HG03280 (cell line): ENCODE data around the gene SF3B5.
"Not testable (repeated sequence)": the region's sequence is repeated elsewhere in the genome, so short reads cannot be mapped to it uniquely, and the experiment has no call there.

Experiments
- ATAC-seq: cut with Tn5 transposase; IDR thresholded peaks from one replicate; pipeline ENCODE4 v1.9.1; 2021; ENCODE audit warnings: mild to moderate bottlenecking, moderate library complexity; ENCODE audit not compliant: unreplicated experiment

Gene SF3B5

DNA sequence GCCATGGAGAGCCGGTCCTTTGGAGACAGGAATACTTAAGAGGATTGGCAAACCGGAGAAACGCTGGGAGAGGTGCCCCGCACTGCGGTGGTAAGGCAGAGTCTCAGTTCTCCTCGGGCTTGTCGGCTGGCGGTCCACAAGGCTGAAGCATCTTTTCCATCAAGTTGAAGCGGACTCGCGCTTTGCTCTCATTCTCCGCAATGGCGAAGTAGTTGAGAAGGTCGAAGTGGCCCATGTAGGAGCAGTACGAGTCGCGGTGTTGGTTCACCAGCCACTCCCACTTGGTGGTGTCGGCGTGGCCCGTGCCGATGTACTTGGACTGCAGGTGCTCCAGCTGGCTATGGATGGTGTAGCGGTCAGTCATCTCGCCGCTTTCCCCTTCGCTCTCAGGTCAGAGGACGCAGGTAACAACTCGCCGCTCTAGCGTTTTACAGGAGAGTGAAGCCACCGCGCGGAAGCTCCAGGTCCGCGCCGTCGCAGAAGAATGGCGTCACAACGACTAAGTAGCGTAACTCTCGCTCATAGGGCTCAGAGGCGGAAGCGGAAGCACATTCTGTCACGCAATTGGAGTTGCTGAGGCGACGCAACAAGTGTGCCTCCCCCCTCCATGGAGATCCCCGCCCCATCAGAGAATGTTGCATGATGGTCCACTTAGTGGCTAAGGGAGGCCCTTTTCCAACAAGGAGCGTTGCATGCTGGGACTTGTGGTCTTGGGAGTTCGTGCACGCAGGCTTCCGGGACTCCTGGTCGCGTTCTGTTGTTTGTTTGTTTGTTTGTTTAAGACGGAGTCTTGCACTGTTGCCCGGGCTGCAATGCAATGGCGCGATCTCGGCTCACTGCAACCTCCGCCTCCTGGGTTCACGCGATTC is at the start of gene SF3B5:
Gene SF3B5, minus strand, starts transcription at position 440 of the 869 bp plus-strand sequence. Its CDS starts 76 bp downstream, at position 364.
- peak; percentile 96 for ATAC-seq

DNA sequence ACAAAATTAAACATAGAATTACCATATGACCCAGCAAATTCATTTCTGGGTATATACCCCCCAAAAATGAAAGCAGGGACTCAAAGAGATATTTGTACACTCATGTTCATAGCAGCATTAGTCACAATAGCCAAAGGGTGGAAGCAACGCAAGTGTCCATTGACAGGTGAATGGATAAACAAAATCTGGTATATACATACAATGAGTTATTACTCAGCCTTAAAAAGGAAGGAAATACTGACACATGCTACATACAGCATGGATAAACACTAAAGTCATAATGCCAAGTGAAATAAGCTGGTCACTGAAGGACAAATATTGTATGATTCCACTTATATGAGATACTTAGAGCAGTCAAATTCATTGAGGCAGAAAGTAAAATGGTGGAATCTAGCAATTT is 49.6 kb upstream of the SF3B5 start:
- ATAC-seq = no peak

DNA sequence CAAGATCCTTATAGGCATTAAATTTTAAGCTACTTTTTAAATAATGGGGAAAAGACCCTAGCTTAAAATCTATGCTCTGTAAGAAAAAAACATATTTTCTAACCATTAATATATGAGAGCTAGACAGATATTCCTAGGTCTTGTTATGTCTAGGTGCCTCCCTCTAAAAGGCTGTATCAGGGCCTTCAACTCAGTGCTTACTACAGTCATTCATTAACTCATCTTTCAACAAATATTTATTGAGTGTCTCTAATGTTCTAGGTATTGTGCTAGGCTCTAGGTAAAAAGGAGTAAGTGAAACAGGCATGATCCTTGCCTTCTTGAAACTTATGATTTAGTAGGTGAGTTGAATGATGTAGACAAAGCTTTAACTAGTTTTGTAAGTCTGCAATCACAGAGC is 48.5 kb upstream of the SF3B5 start:
- ATAC-seq = no peak

DNA sequence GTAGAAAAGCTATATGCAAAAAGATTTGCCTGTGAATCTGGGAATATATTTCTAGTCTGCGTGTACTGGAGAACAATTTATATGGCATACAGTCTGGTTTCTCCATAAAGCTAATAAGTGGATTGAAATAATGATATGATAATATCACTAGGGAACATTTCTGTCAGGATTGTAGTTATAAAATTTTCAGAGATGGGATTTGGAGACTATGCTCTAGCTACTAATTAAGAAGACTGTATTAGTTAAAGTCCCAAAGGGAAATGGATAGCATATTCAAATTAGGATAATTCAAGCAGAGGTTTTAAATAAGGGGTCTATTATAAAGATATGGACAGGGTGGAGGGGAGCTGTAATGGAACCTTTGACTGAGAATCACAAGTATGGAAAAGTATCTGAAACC is 47.7 kb upstream of the SF3B5 start:
- no peak for ATAC-seq

DNA sequence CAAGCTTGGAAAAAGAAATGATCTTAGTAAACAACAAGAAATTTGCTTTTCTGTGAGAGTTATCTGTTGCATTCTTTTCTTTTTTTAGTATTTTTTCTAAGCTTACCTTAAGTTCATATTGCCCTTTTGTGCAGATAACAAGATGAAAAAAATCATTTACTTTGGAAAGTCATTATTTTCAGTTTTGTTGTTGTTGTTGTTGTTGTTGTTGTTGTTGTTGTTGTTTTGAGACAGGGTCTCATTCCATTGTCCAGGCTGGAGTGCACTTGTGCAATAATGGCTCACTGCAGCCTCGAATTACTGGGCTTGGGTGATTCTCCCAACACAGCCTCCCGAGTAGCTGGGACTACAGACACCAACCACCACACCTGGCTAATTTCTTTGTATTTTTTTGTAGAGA is 46.1 kb upstream of the SF3B5 start:
- no peak for ATAC-seq

DNA sequence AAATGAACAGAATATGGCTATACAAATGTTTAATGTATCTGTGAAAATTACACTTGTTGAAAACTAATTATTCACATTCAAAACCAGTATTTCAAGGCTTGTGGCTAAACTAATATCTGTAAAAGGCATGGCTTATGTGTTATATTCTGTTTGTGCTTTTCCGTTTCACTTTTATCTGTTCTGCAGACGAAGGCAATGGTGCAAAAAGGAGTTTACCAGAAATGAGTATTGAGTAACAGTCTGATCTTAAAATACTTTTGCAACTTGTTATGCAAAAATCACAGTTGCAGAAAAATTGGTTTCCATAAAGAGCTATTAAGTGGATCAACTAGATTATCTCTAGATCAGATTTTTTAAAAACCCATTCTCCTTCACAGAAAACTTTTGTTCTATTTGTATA is 45.5 kb upstream of the SF3B5 start:
- ATAC-seq = peak; percentile 71

DNA sequence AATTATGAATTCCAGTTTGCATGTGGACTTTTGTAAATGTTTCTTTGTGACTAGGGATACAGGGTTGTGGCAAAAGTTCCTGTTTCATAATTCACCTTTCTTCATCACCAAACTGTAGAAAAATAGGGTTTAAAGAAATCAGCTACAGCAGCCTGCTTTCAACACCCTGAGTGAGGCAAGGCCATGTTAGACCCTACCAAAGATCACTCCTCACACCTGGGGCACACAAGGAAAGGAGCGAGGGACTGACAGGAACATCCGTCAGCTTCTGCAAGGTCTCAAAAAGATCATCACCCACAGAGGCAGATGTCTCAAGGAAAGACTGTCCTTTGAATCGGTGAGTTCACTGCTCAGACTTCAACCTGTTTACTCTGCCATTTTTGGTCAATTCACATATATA is 44.4 kb upstream of the SF3B5 start:
- no peak for ATAC-seq

DNA sequence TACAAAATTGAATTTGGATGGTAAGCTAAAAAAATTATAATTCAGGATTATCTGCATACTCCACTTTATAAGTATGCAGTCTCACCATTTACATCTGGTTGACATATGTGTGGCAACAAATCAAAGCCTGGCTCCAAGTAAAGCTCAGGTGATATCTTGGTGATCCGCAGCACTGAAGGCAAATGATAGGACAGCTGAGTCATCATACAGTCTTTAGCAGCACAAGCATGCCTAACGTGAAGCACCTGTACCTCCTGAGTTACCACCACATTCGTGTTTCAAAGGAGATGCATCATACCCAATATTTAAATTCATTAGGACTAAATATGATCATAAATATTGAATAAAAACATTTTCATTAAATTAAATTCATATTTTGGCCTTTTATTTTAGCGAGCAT is 43.2 kb upstream of the SF3B5 start:
- ATAC-seq = no peak

DNA sequence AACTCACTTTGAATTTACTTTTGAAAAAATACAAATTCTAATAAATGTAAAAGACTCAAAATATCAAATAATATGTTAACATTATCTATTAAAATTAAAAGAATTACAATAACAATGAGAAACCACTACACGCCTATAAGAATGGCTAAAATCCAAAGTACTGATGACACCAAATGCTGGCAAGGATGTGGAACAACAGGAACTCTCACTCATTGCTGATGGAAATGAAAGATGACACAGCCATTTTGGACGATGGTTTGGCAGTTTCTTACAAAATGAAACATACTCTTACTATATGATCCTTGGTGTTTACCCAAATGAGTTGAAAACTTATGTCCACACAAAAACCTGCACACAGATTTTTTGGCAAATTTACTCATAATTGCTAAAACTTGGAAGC is 39.4 kb upstream of the SF3B5 start:
- ATAC-seq = no peak

DNA sequence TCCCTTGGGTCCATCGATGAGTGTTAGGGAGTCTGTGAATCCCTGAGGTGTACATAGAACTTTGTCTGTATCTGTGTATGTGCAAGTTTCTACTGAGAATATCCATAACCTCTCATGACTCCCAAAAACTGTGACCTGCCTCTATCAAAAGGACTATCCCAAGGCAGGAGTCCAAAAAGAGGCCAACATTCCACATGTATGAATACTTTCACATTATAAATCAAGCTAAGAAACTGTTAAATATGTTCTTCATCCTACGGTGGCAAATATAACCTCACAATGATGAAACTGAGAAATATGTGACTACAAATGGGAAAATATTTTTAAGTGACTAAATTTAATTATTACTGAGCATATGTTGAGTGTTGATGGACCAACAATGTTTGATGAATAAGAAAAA is 38.8 kb upstream of the SF3B5 start:
- ATAC-seq = no peak

DNA sequence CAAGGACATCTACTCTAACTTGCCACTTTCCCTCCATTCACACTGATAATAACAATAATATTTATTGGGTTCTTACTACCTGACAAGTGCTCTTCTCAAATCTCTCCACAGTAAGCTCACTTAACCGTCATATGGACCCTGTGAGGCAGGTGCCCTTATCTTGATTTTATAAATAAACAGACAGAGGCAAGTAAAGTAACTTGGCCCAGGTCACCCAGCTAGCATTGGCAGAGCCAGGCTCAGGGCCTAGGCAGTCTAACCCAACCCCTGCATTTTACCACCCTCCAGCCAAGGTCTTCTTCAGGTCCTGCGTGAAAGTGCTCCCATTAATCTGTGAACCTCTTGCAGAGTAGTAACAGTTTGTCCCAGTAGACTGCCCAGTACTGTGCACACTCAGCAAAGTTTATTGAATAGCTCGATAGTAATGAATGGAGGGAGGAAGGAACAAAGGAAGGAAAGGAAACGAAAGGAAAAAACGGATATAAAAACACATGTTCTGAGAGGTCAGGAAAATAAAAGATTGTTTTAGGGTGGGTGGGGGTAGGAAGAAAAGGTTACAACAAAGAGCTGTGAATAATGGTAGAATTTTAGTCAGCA is 38.0 kb upstream of the SF3B5 start:
- no peak for ATAC-seq

DNA sequence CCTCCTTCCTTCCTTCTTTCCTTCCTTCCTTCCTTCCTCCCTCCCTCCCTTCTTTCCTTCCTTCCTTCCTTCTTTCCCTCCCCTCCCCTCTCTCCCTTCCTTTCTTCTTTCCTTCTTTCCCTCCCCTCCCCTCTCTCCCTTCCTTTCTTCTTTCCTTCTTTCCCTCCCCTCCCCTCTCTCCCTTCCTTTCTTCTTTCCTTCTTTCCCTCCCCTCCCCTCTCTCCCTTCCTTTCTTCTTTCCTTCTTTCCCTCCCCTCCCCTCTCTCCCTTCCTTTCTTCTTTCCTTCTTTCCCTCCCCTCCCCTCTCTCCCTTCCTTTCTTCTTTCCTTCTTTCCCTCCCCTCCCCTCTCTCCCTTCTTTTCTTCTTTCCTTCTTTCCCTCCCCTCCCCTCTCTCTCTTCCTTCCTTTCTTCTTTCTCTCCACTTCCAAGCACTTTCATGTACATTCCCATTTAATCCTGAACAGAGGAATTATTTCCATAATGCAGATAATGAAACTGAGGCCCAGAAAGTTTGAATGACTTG is 36.9 kb upstream of the SF3B5 start:
- not testable (repeated sequence) for ATAC-seq

DNA sequence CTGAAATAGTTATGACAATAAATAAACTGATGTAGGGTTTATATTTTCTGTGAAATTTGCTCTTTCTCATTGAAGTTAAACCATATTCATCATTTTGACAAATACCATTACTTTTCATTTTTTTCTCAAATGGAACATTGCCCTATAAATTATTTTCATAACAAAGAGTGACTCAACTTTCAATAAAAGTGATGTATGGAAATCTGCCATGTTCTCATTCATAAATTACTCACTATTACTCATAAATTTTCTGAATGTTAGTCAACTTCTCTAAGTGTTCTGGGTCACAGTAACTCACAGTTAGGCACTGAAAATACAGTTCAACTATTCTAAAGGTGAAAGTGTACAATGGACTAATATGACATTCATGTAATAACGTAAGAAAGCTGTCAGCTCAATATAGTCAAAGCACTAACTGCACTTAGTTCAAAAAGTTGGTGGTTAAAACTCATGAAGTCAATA is 35.9 kb upstream of the SF3B5 start:
- peak; percentile 53 for ATAC-seq

DNA sequence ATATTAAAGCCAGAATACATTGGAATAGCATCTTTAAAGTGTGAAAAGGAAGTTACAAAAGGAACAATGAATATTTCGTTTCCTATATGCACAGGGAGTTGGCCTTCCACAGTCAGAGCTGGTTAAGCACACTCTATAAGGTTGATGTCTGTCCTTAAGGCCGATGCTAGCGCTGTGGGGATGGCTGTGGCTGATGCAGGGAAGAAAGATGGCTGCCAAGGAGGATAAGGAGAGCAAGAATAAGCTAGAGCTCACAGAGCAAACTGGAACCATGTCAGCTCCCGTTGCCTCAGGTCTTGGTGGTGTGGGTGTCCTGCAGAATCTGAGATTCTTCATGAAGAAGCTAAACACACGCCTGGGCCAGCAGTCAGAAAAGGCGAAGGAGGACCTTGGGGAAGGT is 34.1 kb upstream of the SF3B5 start:
- no peak for ATAC-seq

DNA sequence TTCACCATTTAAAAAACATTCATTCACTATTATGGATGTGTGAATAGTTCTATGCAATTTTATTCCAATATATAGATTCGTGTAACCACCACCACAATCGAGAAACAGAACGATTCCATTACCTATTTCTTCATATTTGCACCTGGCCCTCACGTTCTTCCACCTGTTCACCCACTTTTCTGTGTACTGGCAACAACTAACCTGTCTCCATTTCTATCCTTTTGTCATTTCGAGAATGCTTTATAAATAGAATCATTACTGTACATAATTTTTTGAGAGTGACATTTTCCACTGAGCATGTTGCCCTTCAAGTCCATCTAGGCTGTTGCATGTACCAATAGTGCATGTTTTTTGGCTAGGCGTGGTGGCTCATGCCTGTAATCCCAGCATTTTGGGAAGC is 31.7 kb upstream of the SF3B5 start:
- ATAC-seq = no peak

DNA sequence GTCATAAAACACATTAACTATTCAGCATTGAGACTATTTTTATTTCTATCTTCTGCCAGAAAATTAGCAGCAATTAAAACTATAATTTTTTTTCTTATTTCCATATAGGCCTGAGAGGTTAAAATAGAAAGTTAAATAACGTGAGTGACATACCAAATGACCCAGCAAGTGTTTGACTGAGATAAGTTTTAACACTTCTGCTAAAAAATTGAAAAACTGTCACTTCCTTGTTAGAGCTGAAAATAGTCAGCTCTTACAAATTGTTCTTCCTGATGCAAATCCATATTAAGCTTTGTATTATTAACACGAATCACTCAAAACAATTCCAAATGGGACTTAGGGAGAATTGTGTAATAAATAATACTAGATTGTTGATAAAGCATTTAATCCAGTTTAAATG is 28.5 kb upstream of the SF3B5 start:
- no peak for ATAC-seq

DNA sequence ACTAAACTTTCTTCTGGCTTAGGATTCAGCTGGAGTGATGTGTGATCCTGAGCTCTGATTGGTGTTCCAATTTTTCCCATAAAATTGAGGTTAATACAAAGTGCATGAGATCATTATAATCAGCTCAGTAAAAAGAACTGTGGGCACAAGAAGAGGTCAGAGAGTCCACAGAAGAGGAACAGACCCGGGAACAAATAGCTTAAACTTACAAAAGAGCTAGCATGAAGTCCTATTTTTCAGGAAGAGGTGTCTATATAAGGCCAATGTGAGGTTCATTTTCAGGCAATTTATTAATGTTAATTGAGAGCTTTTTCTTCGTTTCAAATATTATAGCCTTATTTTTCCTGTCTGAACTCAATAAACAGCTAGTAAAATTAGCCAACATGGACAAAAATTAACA is 28.0 kb upstream of the SF3B5 start:
- no peak for ATAC-seq

DNA sequence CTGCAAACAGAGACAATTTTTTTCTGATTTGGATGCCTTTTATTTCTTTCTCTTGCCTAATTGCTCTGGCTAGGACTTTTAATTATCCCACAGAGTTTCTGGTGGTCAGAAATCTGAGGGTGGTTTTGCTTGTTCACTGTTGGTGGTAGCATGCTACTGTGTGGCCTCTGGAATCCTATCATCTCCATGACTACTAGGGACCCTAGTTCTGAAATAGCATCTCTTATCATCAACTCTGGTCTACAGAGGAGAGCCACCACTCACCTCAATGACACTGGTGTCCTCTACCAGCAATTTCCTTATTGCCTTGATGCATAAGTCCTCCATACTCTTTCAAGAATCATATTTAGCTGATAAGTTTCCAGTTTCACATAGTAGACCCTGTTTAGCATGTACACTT is 27.5 kb upstream of the SF3B5 start:
- ATAC-seq = no peak

DNA sequence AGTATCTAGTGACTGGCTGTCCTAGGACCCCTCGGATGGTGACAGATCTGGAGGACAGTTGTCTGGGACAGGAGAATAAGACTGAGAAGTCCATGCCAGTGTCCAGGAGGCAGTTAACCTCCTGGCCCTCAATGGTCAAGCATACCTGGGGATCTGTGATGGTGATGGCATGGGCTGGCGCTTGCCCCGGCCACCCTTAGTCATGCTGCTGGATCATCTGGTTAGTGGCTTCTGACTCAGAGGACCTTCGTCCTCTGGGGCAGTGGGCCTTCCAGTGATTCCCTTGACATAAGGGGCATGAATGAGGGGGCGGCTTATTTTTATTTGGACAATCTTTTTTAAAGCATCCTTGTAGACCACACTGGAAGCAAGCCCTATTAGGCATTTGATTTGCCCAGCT is 24.0 kb upstream of the SF3B5 start:
- no peak for ATAC-seq

DNA sequence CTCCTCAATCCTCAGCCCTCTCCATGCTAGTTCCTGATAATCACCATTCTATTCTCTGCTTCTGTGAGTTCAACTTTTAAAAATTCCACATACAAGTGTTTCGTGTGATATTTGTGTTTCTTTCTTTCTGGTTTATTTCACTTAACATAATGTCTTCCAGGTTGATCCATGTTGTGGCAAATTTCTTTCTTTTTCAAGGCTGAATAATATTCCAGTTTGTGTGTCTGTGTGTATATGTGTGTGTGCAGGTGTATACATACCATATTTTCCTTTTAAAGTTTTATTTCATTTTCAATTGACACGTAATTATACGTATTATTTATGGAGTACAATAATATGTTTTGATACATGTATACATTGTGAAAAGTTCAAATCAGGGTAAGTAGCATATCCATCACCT is 19.8 kb upstream of the SF3B5 start:
- ATAC-seq = no peak

DNA sequence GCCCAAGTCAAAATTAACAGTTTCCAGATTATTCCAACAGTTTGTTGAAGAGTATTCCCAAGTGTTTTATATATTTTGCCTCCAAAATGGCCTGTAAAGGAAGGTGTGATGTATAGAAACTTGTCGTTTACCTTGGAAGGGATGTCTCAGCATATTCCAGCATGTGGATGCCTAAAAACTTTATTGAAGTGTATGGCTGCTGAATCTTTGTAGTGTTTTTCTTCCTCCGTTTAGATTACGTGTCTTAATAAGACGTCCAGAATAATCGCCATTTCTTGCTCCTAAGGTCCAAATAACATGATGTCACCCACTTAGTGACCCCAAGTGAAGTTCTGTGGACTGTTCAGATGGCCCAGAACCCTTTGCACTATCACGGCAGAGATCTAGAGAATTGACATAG is 18.0 kb upstream of the SF3B5 start:
- ATAC-seq = no peak

DNA sequence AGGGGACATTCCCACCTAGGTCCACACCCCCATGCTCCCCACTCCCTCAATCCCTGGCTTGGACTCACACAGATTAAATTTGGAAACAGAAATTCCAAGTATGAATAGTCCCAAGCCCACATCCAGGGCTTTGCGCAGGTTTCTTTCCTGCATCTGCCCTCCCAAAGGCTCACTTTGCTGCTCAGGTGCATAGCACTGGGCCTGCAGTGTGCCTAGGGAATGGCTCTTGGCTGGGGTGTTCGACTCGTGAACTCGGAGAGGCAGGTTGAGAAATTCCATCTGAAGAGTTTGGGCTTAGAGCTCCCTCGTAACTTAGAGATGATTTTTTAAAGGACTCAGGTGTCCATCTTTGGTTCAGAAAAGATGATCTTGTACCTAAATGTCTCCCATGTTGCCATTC is 14.8 kb upstream of the SF3B5 start:
- no peak for ATAC-seq
